Right lobe of liver (tissue), 6 donors: Measurements from ENCODE around the gene THADA. TPM values are rescaled to one million over a fixed set of nuclear protein-coding genes. Genes with fewer than 3 reads are reported as not detected.

Experiments used
- ATAC-seq, 4 donors: fragments of 200-7000 bp; cut with Tn5 transposase; one replicate each; pipeline ENCODE4 v1.9.1; 2020; ENCODE audit warnings: mild to moderate bottlenecking in 4 of 4, moderate library complexity in 4 of 4
- DNase-seq, 3 donors: peaks; one replicate each; pipeline ENCODE4 v3.0.0-alpha.2; 2020
- H3K27ac ChIP-seq, 3 donors: fragments of 200-600 bp; one replicate each; pipeline ENCODE4 v1.8.0; 2022
- H3K27me3 ChIP-seq, 2 donors: fragments of 200-600 bp; one replicate each; pipeline ENCODE4 v1.8.0; 2022
- H3K36me3 ChIP-seq, 4 donors: fragments of 200-600 bp; sonication (generic) in 1 of 4; one replicate each; pipeline versions ENCODE4 v1.5.1 to v1.8.0; 2017 to 2022; ENCODE audit warnings: control low read depth in 1 of 4
- H3K4me1 ChIP-seq, 4 donors: fragments of 200-600 bp; sonication (generic) in 1 of 4; one replicate each; pipeline versions ENCODE4 v1.5.1 to v1.8.0; 2017 to 2022; ENCODE audit warnings: control low read depth in 1 of 4
- H3K4me3 ChIP-seq, 3 donors: fragments of 200-600 bp; one replicate each; pipeline ENCODE4 v1.8.0; 2022
- H3K9me3 ChIP-seq, 4 donors: fragments of 200-600 bp; sonication (generic) in 1 of 4; one replicate each; pipeline versions ENCODE4 v1.5.1 to v1.8.0; 2017 to 2022; ENCODE audit warnings: control low read depth in 1 of 4
- CTCF ChIP-seq, 4 donors: fragments of 200-600 bp in 3 of 4; fragments of 450-650 bp in 1 of 4; IDR thresholded peaks; one replicate each; pipeline versions ENCODE4 v1.5.1 to v1.8.0; 2016 to 2022; ENCODE audit warnings: antibody characterized with exemption in 4 of 4, mild to moderate bottlenecking in 2 of 4
- POLR2A ChIP-seq: fragments of 450-650 bp; IDR thresholded peaks from one replicate; pipeline ENCODE4 v1.6.1; 2017; ENCODE audit warnings: antibody characterized with exemption, mild to moderate bottlenecking
- WGBS: methylation state at CpG from one replicate; pipeline ENCODE4 v1.1.6; 2018; ENCODE audit warnings: low coverage, low lambda C conversion rate; ENCODE audit not compliant: insufficient coverage; ENCODE audit errors: missing lambda C conversion rate; 5-methylcytosine and 5-hydroxymethylcytosine counted together
- intact Hi-C, 2 donors: fragments of 100-400 bp; cut with DNase I; formaldehyde crosslinking; loops; one replicate each; pipeline versions ENCODE4 v1.11.2 to v1.14.1; 2022
- total RNA-seq, 6 experiments: library from RNA; depleted of rRNA in 2 of 6; stranded (reverse); fragments of >200 nt in 2 of 6; fragmentation: NEBNext Ultra II Directional in 3 of 6; extraction: Animal tissue kit (Norgen Biotek cat#: 25700) in 3 of 6; gene quantifications; one replicate each; pipeline versions ENCODE4 v1.1.0 to v1.2.4, GENCODE V29; 2016 to 2023
- donor health status: DM: no; HTN: yes; CAD: no.
- donor health status: DM: no; HTN: no; CAD: no.
- donor health status: DM: no; HTN: no; CAD: no.
- donor health status: DM: no; HTN: yes; CAD: no.
- donor health status: DM: no; HTN: yes; CAD: no.

THADA gene
- total RNA-seq, 6 experiments from 2014 or later: 12.2 to 21.6 (median 14.0) TPM

- ATAC-seq: no peak
- Histone ChIP-seq H3K4me3 (no peak overlapping the region), H3K27ac (no peak overlapping the region), H3K27me3 (no peaks in the 10 kb centered on the region), H3K36me3 (peaks cover 0 to 18% (median 2%) of the 10 kb centered on the region in 4 donors), H3K9me3 (no peaks in the 10 kb centered on the region), H3K4me1 (peaks cover 0 to 11% (median 3%) of the 10 kb centered on the region in 4 donors)
- intact Hi-C loops: no loop called here
- no peak for DNase-seq
- TF ChIP-seq CTCF (IDR thresholded peaks at IDR 0.05) (no peak), POLR2A (no peak)
These were observed 3.4 kb downstream of the THADA start for GRCh38 chr2:43592443-43592842.

- intact Hi-C loops: no loop called here
- Histone ChIP-seq H3K4me1 (no peaks in the 10 kb centered on the region), H3K36me3 (peaks cover 0 to 45% (median 5%) of the 10 kb centered on the region in 4 donors), H3K4me3 (no peak overlapping the region), H3K27me3 (no peaks in the 10 kb centered on the region), H3K27ac (no peak overlapping the region), H3K9me3 (no peaks in the 10 kb centered on the region)
- 97% methylated on average over 3 of the region's 3 CpGs for WGBS
- ATAC-seq (no peak), DNase-seq (no peak)
- no peak for TF ChIP-seq CTCF (IDR thresholded peaks at IDR 0.05)
- TF ChIP-seq POLR2A: no peak
These were observed 10.1 kb downstream of the THADA start for GRCh38 chr2:43585708-43586107.

- WGBS: 94% methylated on average over 3 of the region's 5 CpGs
- Histone ChIP-seq H3K27me3 (no peaks in the 10 kb centered on the region), H3K4me1 (no peaks in the 10 kb centered on the region), H3K9me3 (no peaks in the 10 kb centered on the region), H3K27ac (no peak overlapping the region), H3K36me3 (peaks cover 0 to 47% (median 12%) of the 10 kb centered on the region in 4 donors), H3K4me3 (no peak overlapping the region)
- ATAC-seq: no peak
- intact Hi-C loops: no loop called here
- no peak for DNase-seq
- TF ChIP-seq CTCF (IDR thresholded peaks at IDR 0.05) (no peak), POLR2A (no peak)
These were observed 16.4 kb downstream of the THADA start for GRCh38 chr2:43579275-43579981.

- intact Hi-C loops: no loop called here
- H3K27ac ChIP-seq: no peak overlapping the region
- no peaks in the 10 kb centered on the region for H3K4me1 ChIP-seq
- H3K36me3 ChIP-seq: peaks cover 0 to 53% (median 13%) of the 10 kb centered on the region in 4 donors
- no peaks in the 10 kb centered on the region for H3K9me3 ChIP-seq
- TF ChIP-seq POLR2A (no peak), CTCF (IDR thresholded peaks at IDR 0.05) (peak; percentile 54 to 83 (median 76))
- no peaks in the 10 kb centered on the region for H3K27me3 ChIP-seq
- DNase-seq: no peak
- 25% methylated on average over 6 of the region's 8 CpGs for WGBS
- no peak overlapping the region for H3K4me3 ChIP-seq
- ATAC-seq: peak; percentile 49 to 67 (median 58)
These were observed 18.6 kb downstream of the THADA start for GRCh38 chr2:43576981-43577892.
